GM19328 (cell line): ENCODE results near the gene MRPL9.

Experiments used
- ATAC-seq: cut with Tn5 transposase; IDR thresholded peaks from one replicate; pipeline ENCODE4 v1.9.1; 2021; ENCODE audit warnings: mild to moderate bottlenecking, moderate library complexity; ENCODE audit not compliant: unreplicated experiment

The MRPL9 gene

GRCh38 chr1:151713044-151713443, 50.3 kb downstream of the MRPL9 start:
- ATAC-seq = no peak

- ATAC-seq = no peak
Observed at GRCh38 chr1:151711951-151712350, 51.3 kb downstream of the MRPL9 start.

GRCh38 chr1:151711044-151711800, 52.1 kb downstream of the MRPL9 start:
- ATAC-seq = no peak

- no peak for ATAC-seq
Observed at GRCh38 chr1:151710187-151710840, 53.0 kb downstream of the MRPL9 start.
